ENCODE results near the gene E2F3. TPM values are rescaled to one million over a fixed set of nuclear protein-coding genes. Genes with fewer than 3 reads are reported as not detected.

Gene E2F3
- total and polyA plus RNA-seq, 2 donors (not counting 1 experiment from before 2014, with no cell fraction given): 4.1 to 12.3 TPM

DNA sequence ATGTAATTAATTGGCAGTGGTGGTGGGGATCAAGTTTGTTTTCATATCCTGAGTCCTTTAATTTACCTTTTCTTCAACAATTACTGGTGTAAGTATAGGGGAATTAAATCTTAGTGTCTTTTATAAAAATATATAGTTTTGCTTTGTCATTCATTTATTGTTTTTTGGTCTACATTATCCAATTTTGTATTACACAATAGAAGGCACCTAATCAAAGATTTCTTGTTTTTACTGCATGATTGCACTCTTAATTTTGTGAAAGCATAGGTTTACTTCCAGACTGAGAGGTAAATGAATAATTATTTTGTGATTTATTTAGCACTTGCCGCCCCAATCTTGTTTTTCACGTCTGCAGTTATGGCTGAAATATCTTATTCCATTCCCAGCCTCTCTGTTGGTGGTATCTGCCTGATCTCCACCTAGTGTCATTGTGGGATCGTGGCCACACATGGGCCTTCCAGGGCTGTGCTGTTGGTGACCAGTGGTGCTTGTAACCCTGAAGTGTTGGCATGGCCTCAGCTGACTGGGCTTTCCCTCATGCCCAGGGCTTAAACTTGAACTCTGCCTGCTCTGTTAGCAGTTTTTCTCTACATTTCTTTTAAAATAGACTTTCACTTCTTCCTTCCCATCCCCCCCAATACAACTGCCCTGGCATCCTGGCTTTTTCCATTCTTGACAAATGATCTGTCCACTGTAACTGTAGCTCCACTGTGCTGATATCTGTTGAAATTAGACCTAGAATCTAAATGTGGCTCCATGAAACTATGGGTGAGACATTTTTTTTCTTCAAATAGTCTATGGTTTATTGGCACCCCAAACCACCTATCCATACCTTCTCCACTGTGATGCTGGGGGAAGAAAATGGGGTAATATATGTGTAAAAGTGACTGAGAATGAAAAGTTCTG, 24.8 kb downstream of the E2F3 start:
- Histone ChIP-seq H3K9ac (ENCODE audit: insufficient read depth, low read length) (no peak overlapping the region), H3K4me2 (ENCODE audit: extremely low read depth, insufficient read depth, low read length) (no peak overlapping the region), H3K27me3 (ENCODE audit: control insufficient read depth, insufficient read depth, low read length) (no peaks in the 10 kb centered on the region), H3K4me1 (ENCODE audit: control insufficient read depth, extremely low read depth, insufficient read depth, low read length) (no peaks in the 10 kb centered on the region), H3K4me3 (replicated peaks in 1 of 4; ENCODE audit: control extremely low read depth in 1 of 4, insufficient read depth in 1 of 4, low read depth in 3 of 4, low read length in 4 of 4) (no peak overlapping the region), H3K27ac (ENCODE audit: insufficient read depth, low read length) (no peak overlapping the region), H4K20me1 (ENCODE audit: control insufficient read depth, extremely low read depth, insufficient read depth, low read length) (no peaks in the 10 kb centered on the region), H3K79me2 (ENCODE audit: control insufficient read depth, insufficient read depth, low read length) (peaks cover 76% of the 10 kb centered on the region), H3K9me3 (ENCODE audit: control insufficient read depth, insufficient read depth, low read depth, low read length) (no peaks in the 10 kb centered on the region), H3K36me3 (ENCODE audit: control insufficient read depth, insufficient read depth, low read length) (no peaks in the 10 kb centered on the region), H2AFZ (ENCODE audit: low read length) (no peak overlapping the region)
- no peak for DNase-seq (ENCODE audit: low read depth in 2 of 2)
- TF ChIP-seq, protein P1, sequence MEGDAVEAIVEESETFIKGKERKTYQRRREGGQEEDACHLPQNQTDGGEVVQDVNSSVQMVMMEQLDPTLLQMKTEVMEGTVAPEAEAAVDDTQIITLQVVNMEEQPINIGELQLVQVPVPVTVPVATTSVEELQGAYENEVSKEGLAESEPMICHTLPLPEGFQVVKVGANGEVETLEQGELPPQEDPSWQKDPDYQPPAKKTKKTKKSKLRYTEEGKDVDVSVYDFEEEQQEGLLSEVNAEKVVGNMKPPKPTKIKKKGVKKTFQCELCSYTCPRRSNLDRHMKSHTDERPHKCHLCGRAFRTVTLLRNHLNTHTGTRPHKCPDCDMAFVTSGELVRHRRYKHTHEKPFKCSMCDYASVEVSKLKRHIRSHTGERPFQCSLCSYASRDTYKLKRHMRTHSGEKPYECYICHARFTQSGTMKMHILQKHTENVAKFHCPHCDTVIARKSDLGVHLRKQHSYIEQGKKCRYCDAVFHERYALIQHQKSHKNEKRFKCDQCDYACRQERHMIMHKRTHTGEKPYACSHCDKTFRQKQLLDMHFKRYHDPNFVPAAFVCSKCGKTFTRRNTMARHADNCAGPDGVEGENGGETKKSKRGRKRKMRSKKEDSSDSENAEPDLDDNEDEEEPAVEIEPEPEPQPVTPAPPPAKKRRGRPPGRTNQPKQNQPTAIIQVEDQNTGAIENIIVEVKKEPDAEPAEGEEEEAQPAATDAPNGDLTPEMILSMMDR (conservative IDR thresholded peaks at IDR 0.05 in 1 of 2, IDR thresholded peaks at IDR 0.05 in 1 of 2; ENCODE audit: low read depth in 1 of 2, low read length in 2 of 2): no peak
- TF ChIP-seq EZH2 (IDR thresholded peaks at IDR 0.05; ENCODE audit: low read length, missing control alignments): no peak

DNA sequence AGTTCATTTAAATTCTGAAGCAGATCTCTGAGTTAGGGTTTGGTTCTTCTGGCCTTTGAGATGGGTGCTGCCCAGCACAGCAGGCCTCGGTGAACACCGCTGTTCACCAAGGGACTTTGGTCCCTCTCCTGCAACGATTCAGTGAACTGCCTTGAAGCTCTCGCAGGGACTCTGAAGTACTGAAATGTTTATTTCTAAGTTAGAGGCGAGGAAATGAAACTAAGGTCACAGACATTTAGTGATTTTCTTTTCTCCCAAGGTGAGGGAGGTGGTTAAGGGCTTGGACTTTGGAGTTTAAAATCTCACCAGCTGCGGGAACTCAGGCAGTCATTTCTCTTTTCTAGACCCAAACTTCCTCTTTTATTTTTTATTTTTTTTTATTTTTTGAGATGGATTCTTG, 26.2 kb downstream of the E2F3 start:
- no peaks in the 10 kb centered on the region for H4K20me1 ChIP-seq (ENCODE audit: control insufficient read depth, extremely low read depth, insufficient read depth, low read length)

DNA sequence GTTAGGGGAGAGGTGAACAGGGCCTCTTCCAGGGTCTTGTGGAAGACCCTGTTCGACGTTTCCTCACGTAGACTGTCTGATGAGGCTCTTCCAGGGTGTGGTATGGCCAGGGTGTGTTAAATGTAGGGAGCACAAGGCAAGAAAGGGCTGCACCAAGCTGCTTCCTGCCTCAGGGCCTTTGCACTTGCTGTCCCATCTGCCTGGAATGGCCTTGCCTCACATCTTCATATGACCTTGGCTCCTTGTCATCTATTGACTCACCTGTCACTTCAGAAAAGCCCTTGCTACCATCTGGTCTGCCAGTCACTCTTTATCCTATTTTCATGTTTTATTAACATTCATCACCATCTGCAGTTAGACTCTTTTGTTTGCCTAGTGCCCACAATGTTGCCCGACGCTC, 31.0 kb downstream of the E2F3 start:
- Histone ChIP-seq H3K36me3 (ENCODE audit: control insufficient read depth, insufficient read depth, low read length) (peaks cover 3% of the 10 kb centered on the region), H3K9ac (ENCODE audit: insufficient read depth, low read length) (no peak overlapping the region), H3K4me1 (ENCODE audit: control insufficient read depth, extremely low read depth, insufficient read depth, low read length) (no peaks in the 10 kb centered on the region), H3K79me2 (ENCODE audit: control insufficient read depth, insufficient read depth, low read length) (peaks cover 48% of the 10 kb centered on the region), H3K27ac (ENCODE audit: insufficient read depth, low read length) (no peak overlapping the region), H4K20me1 (ENCODE audit: control insufficient read depth, extremely low read depth, insufficient read depth, low read length) (no peaks in the 10 kb centered on the region), H3K27me3 (ENCODE audit: control insufficient read depth, insufficient read depth, low read length) (no peaks in the 10 kb centered on the region), H2AFZ (ENCODE audit: low read length) (no peak overlapping the region), H3K4me2 (ENCODE audit: extremely low read depth, insufficient read depth, low read length) (no peak overlapping the region), H3K4me3 (replicated peaks in 1 of 4; ENCODE audit: control extremely low read depth in 1 of 4, insufficient read depth in 1 of 4, low read depth in 3 of 4, low read length in 4 of 4) (no peak overlapping the region), H3K9me3 (ENCODE audit: control insufficient read depth, insufficient read depth, low read depth, low read length) (no peaks in the 10 kb centered on the region)
- no peak for DNase-seq (ENCODE audit: low read depth in 2 of 2)
- TF ChIP-seq, protein P1 (conservative IDR thresholded peaks at IDR 0.05 in 1 of 2, IDR thresholded peaks at IDR 0.05 in 1 of 2; ENCODE audit: low read depth in 1 of 2, low read length in 2 of 2): no peak
- TF ChIP-seq EZH2 (IDR thresholded peaks at IDR 0.05; ENCODE audit: low read length, missing control alignments): no peak

More for the DNA sequence above, 26.2 kb downstream of the E2F3 start:
- H3K9ac ChIP-seq (ENCODE audit: insufficient read depth, low read length): no peak overlapping the region
- H3K79me2 ChIP-seq (ENCODE audit: control insufficient read depth, insufficient read depth, low read length): peaks cover 75% of the 10 kb centered on the region
- no peaks in the 10 kb centered on the region for H3K27me3 ChIP-seq (ENCODE audit: control insufficient read depth, insufficient read depth, low read length)
- H3K36me3 ChIP-seq (ENCODE audit: control insufficient read depth, insufficient read depth, low read length): peaks cover 3% of the 10 kb centered on the region
- DNase-seq (ENCODE audit: low read depth in 2 of 2): no peak
- no peak overlapping the region for H3K27ac ChIP-seq (ENCODE audit: insufficient read depth, low read length)
- no peaks in the 10 kb centered on the region for H3K9me3 ChIP-seq (ENCODE audit: control insufficient read depth, insufficient read depth, low read depth, low read length)
- TF ChIP-seq, protein P1 (conservative IDR thresholded peaks at IDR 0.05 in 1 of 2, IDR thresholded peaks at IDR 0.05 in 1 of 2; ENCODE audit: low read depth in 1 of 2, low read length in 2 of 2): no peak
- TF ChIP-seq EZH2 (IDR thresholded peaks at IDR 0.05; ENCODE audit: low read length, missing control alignments): no peak
- H3K4me2 ChIP-seq (ENCODE audit: extremely low read depth, insufficient read depth, low read length): no peak overlapping the region
- no peak overlapping the region for H3K4me3 ChIP-seq (replicated peaks in 1 of 4; ENCODE audit: control extremely low read depth in 1 of 4, insufficient read depth in 1 of 4, low read depth in 3 of 4, low read length in 4 of 4)
- H2AFZ ChIP-seq (ENCODE audit: low read length): no peak overlapping the region
- H3K4me1 ChIP-seq (ENCODE audit: control insufficient read depth, extremely low read depth, insufficient read depth, low read length): no peaks in the 10 kb centered on the region
